Tibial nerve (tissue), 4 donors: Measurements from ENCODE around the gene ZNF385D.

ENCODE experiments used
- EP300 ChIP-seq, 2 donors: sonication (generic); formaldehyde crosslinking; IDR thresholded peaks; one replicate each; pipeline ENCODE4 v1.6.1; 2017; ENCODE audit warnings: antibody characterized with exemption in 2 of 2, mild to moderate bottlenecking in 1 of 2
- POLR2A ChIP-seq, 2 donors: fragments of 450-650 bp; IDR thresholded peaks; one replicate each; pipeline ENCODE4 v1.6.1; 2017; ENCODE audit warnings: antibody characterized with exemption in 2 of 2, mild to moderate bottlenecking in 2 of 2, moderate library complexity in 2 of 2
- TF ChIP-seq, protein P1 (sequence below), 5 experiments: fragments of 200-600 bp in 3 of 5; fragments of 450-650 bp in 2 of 5; sonication (generic) in 3 of 5; IDR thresholded peaks; one replicate each; pipeline ENCODE4 v1.5.1; 2016 to 2019; ENCODE audit warnings: antibody characterized with exemption in 5 of 5, mild to moderate bottlenecking in 3 of 5, moderate library complexity in 2 of 5

DNA sequence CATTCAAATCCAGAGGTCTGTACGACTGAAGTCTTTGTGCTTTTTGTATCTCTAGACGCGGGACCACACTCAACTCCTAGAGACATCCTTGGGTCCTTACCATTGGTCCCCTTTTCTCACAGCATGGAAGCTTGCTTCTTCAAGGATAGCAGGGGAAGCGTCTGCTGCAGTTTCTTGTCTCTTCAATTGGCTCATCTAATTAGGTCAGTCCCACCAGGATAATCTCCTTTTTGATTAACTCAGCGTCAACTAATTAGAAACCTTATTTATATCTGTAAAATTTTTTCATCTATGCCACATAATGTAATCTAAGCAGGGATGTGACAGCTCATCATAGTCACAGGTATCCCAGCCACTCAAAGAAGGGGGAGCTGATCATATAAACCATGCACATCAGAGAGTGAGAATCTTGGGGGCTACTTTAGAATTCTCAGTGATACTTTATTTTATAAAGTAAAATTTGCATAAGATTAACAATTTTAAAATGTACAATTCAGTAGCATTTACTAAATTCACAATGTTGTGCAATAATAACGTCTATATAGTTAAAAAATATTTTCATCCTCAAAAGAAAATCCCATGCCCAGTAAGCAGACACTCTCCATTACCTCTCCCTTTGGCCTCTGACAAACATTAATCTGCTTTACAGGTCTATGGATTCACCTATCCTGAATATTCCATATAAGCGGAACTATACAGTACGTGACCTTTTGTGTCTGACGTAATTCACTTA is 47.5 kb upstream of the ZNF385D start:
- TF ChIP-seq, protein P1, sequence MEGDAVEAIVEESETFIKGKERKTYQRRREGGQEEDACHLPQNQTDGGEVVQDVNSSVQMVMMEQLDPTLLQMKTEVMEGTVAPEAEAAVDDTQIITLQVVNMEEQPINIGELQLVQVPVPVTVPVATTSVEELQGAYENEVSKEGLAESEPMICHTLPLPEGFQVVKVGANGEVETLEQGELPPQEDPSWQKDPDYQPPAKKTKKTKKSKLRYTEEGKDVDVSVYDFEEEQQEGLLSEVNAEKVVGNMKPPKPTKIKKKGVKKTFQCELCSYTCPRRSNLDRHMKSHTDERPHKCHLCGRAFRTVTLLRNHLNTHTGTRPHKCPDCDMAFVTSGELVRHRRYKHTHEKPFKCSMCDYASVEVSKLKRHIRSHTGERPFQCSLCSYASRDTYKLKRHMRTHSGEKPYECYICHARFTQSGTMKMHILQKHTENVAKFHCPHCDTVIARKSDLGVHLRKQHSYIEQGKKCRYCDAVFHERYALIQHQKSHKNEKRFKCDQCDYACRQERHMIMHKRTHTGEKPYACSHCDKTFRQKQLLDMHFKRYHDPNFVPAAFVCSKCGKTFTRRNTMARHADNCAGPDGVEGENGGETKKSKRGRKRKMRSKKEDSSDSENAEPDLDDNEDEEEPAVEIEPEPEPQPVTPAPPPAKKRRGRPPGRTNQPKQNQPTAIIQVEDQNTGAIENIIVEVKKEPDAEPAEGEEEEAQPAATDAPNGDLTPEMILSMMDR (IDR thresholded peaks at IDR 0.05) = no peak
- TF ChIP-seq POLR2A (IDR thresholded peaks at IDR 0.05) (no peak), EP300 (IDR thresholded peaks at IDR 0.05) (no peak)
